ENCODE measurements around the gene MTA2.

GRCh38 chr11:62601372-62602140 is at the start of gene MTA2:
- no peak for TF ChIP-seq MTA2 (IDR thresholded peaks at IDR 0.05; ENCODE audit: low read depth)
- TF ChIP-seq RCOR1 (conservative IDR thresholded peaks at IDR 0.05; ENCODE audit: low read depth, low read length), result no peak
- TF ChIP-seq, protein P1, sequence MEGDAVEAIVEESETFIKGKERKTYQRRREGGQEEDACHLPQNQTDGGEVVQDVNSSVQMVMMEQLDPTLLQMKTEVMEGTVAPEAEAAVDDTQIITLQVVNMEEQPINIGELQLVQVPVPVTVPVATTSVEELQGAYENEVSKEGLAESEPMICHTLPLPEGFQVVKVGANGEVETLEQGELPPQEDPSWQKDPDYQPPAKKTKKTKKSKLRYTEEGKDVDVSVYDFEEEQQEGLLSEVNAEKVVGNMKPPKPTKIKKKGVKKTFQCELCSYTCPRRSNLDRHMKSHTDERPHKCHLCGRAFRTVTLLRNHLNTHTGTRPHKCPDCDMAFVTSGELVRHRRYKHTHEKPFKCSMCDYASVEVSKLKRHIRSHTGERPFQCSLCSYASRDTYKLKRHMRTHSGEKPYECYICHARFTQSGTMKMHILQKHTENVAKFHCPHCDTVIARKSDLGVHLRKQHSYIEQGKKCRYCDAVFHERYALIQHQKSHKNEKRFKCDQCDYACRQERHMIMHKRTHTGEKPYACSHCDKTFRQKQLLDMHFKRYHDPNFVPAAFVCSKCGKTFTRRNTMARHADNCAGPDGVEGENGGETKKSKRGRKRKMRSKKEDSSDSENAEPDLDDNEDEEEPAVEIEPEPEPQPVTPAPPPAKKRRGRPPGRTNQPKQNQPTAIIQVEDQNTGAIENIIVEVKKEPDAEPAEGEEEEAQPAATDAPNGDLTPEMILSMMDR (IDR thresholded peaks at IDR 0.05 in 2 of 3, conservative IDR thresholded peaks at IDR 0.05 in 1 of 3; ENCODE audit: control insufficient read depth in 2 of 3, extremely low read depth in 1 of 3, insufficient read depth in 1 of 3, low read depth in 3 of 3, low read length in 3 of 3), result 0 out of 6 replicates have a peak, but pooled peaks of 1 of the 3 experiments have one; percentile 7
- TF ChIP-seq USF2 (IDR thresholded peaks at IDR 0.05; ENCODE audit: borderline replicate concordance, low read depth, low read length), result no peak
- no peak for TF ChIP-seq CHD1 (IDR thresholded peaks at IDR 0.05; ENCODE audit: low read depth, low read length)

All from GM12878 (cell line).